Measurements from ENCODE around the gene FIZ1.

Gene FIZ1, protein sequence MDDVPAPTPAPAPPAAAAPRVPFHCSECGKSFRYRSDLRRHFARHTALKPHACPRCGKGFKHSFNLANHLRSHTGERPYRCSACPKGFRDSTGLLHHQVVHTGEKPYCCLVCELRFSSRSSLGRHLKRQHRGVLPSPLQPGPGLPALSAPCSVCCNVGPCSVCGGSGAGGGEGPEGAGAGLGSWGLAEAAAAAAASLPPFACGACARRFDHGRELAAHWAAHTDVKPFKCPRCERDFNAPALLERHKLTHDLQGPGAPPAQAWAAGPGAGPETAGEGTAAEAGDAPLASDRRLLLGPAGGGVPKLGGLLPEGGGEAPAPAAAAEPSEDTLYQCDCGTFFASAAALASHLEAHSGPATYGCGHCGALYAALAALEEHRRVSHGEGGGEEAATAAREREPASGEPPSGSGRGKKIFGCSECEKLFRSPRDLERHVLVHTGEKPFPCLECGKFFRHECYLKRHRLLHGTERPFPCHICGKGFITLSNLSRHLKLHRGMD

GRCh38 chr19:55599468-55599841 is at the start of gene FIZ1:
TSS of gene FIZ1 (minus strand) at chr19:55599517. CDS start at chr19:55597865, 1,652 bp downstream.
- H3K27ac ChIP-seq (ENCODE audit: low read depth in 2 of 2, low read length in 2 of 2) = peak within 1 kb of the TSS; percentile 93 to 98
- H3K9ac ChIP-seq (ENCODE audit: low read depth in 1 of 2, low read length in 2 of 2) = peak within 1 kb of the TSS; percentile 75 to 77
- H3K9me3 ChIP-seq (ENCODE audit: control insufficient read depth in 2 of 2, low read length in 2 of 2) = no peaks in the 10 kb centered on the region
- peaks cover 9 to 16% of the 10 kb centered on the region in 2 donors for H3K36me3 ChIP-seq (ENCODE audit: control insufficient read depth in 2 of 2, insufficient read depth in 2 of 2, low read length in 2 of 2)
- no peaks in the 10 kb centered on the region for H3K27me3 ChIP-seq (ENCODE audit: control insufficient read depth in 2 of 2, insufficient read depth in 2 of 2, low read length in 2 of 2)
- peak within 1 kb of the TSS; percentile 93 to 97 for H3K4me3 ChIP-seq (ENCODE audit: low read length in 2 of 2)
- H3K4me1 ChIP-seq (ENCODE audit: control insufficient read depth in 2 of 2, insufficient read depth in 2 of 2, low read length in 2 of 2) = peaks cover 11 to 12% of the 10 kb centered on the region in 2 donors

DNA sequence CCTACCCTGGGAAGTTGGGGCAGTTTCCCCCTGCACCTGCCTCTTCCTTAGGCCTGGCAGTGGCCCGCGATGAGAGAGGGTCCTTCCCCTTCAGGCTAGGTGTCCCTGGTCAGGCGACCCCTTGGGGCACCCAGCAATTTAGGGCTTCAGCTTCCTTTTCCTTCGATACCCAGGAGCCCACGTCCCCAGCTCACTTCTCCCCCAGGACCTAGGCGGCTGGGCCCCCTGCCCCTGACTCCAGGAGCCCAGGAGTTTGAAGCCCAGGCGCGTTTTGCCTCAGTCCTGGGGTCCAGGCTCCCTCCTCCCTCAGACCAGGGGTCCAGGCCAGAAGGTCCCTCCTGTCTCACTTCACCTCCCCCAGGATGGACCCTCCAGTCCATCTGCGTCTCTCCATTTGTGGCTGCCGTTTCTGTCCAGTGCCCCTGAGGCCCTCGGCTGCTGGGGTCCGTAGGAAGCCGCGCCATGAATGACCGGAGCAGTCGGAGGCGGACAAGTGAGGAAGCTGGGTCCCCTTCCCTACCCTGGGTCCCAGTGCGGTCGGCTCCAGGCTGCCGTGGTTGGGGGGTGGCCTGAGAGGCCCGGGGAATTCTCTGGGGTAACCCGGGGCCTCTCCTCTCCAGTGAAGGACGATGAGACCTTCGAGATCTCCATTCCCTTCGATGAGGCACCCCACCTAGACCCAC is 49.4 kb upstream of the FIZ1 start:
- Histone ChIP-seq H3K27me3 (ENCODE audit: control insufficient read depth in 2 of 2, insufficient read depth in 2 of 2, low read length in 2 of 2) (no peaks in the 10 kb centered on the region), H3K9ac (ENCODE audit: low read depth in 1 of 2, low read length in 2 of 2) (peak overlapping the region; percentile 68 to 77), H3K9me3 (ENCODE audit: control insufficient read depth in 2 of 2, low read length in 2 of 2) (no peaks in the 10 kb centered on the region), H3K4me1 (ENCODE audit: control insufficient read depth in 2 of 2, insufficient read depth in 2 of 2, low read length in 2 of 2) (peaks cover 21 to 25% of the 10 kb centered on the region in 2 donors), H3K4me3 (ENCODE audit: low read length in 2 of 2) (peak overlapping the region; percentile 76 to 90), H3K27ac (ENCODE audit: low read depth in 2 of 2, low read length in 2 of 2) (peak overlapping the region in 1 of 2 donors; percentile 76), H3K36me3 (ENCODE audit: control insufficient read depth in 2 of 2, insufficient read depth in 2 of 2, low read length in 2 of 2) (peaks cover 3 to 12% of the 10 kb centered on the region in 2 donors)

- Histone ChIP-seq H3K4me3 (ENCODE audit: low read length in 2 of 2) (peak within 1 kb of the TSS; percentile 76 to 90), H3K27me3 (ENCODE audit: control insufficient read depth in 2 of 2, insufficient read depth in 2 of 2, low read length in 2 of 2) (no peaks in the 10 kb centered on the region), H3K27ac (ENCODE audit: low read depth in 2 of 2, low read length in 2 of 2) (peak within 1 kb of the TSS; percentile 57 to 76), H3K4me1 (ENCODE audit: control insufficient read depth in 2 of 2, insufficient read depth in 2 of 2, low read length in 2 of 2) (peaks cover 25 to 28% of the 10 kb centered on the region in 2 donors), H3K9me3 (ENCODE audit: control insufficient read depth in 2 of 2, low read length in 2 of 2) (no peaks in the 10 kb centered on the region), H3K9ac (ENCODE audit: low read depth in 1 of 2, low read length in 2 of 2) (peak within 1 kb of the TSS; percentile 68 to 77), H3K36me3 (ENCODE audit: control insufficient read depth in 2 of 2, insufficient read depth in 2 of 2, low read length in 2 of 2) (peaks cover 3 to 12% of the 10 kb centered on the region in 2 donors)
Measured at GRCh38 chr19:55647732-55648584, 48.6 kb upstream of the FIZ1 start, which contains the start of gene CCDC106. TSS of gene CCDC106 (plus strand) at chr19:55648212. CDS start at chr19:55649047, 835 bp downstream.

DNA sequence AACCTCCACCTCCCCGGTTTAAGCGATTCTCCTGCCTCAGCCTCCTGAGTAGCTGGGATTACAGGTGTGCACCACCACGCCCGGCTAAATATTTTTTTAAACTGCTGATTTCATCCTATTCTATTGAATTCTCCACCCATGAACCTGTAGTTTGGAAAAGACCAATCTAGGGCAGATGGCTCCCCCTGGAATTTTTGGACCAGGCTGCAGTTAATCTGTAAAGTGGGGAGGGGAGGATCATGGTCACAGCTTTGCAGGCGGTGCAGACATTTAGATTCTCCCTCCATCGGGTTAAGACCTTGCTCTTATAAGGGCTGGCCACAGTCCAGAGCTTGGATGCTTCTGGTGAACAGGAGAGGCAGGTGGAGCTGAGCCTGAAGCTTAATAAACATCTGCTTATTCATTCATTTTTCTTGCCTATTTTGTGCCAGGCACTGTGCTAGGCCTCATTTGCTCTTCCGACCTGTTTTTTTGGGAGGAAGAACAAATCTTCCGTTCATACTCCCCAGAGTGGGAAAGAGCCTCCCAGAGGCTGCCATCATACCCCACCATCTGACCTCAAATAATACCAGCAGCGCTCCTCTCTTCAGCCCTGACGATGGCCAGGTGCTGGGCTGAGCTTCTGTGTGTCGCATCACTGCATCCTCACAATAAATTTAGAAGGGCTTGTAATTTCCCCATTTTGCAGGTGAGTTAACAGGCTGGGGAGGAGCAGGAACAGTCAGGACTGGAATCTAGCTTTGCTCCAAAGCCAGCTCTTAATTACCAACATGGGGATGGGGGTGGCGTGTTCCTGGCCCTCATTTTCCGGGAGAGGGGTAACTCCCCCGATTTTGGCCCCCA is 47.8 kb upstream of the FIZ1 start:
- Histone ChIP-seq H3K4me1 (ENCODE audit: control insufficient read depth in 2 of 2, insufficient read depth in 2 of 2, low read length in 2 of 2) (peaks cover 31 to 36% of the 10 kb centered on the region in 2 donors), H3K27ac (ENCODE audit: low read depth in 2 of 2, low read length in 2 of 2) (peak overlapping the region in 1 of 2 donors; percentile 76), H3K4me3 (ENCODE audit: low read length in 2 of 2) (peak overlapping the region; percentile 76 to 90), H3K27me3 (ENCODE audit: control insufficient read depth in 2 of 2, insufficient read depth in 2 of 2, low read length in 2 of 2) (no peaks in the 10 kb centered on the region), H3K9me3 (ENCODE audit: control insufficient read depth in 2 of 2, low read length in 2 of 2) (no peaks in the 10 kb centered on the region), H3K36me3 (ENCODE audit: control insufficient read depth in 2 of 2, insufficient read depth in 2 of 2, low read length in 2 of 2) (peaks cover 3 to 12% of the 10 kb centered on the region in 2 donors), H3K9ac (ENCODE audit: low read depth in 1 of 2, low read length in 2 of 2) (peak overlapping the region; percentile 68 to 77)

DNA sequence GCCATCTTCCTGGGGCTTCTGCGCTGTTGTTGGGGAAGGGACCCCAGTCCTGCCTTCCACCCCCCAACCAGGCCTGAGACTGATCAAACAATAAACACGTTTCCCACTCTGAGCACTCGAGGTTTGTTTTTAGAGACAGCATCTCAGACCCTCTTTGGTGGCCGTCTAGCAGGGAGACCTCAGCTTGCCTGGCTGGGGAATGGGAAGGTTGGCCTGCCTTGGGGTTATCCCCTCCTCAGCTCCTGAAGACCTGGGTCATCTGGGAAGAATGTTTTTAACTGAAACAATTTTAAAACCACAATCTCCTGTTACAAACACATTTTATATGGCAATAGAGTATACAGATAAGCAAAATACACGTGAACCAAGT is 46.2 kb upstream of the FIZ1 start:
- H3K9me3 ChIP-seq (ENCODE audit: control insufficient read depth in 2 of 2, low read length in 2 of 2) = no peaks in the 10 kb centered on the region
- peaks cover 3 to 12% of the 10 kb centered on the region in 2 donors for H3K36me3 ChIP-seq (ENCODE audit: control insufficient read depth in 2 of 2, insufficient read depth in 2 of 2, low read length in 2 of 2)
- no peak overlapping the region for H3K4me3 ChIP-seq (ENCODE audit: low read length in 2 of 2)
- no peaks in the 10 kb centered on the region for H3K27me3 ChIP-seq (ENCODE audit: control insufficient read depth in 2 of 2, insufficient read depth in 2 of 2, low read length in 2 of 2)
- H3K9ac ChIP-seq (ENCODE audit: low read depth in 1 of 2, low read length in 2 of 2) = no peak overlapping the region
- H3K27ac ChIP-seq (ENCODE audit: low read depth in 2 of 2, low read length in 2 of 2) = no peak overlapping the region
- peaks cover 39 to 41% of the 10 kb centered on the region in 2 donors for H3K4me1 ChIP-seq (ENCODE audit: control insufficient read depth in 2 of 2, insufficient read depth in 2 of 2, low read length in 2 of 2)

GRCh38 chr19:55644842-55645511 is 45.7 kb upstream of the FIZ1 start:
- Histone ChIP-seq H3K9me3 (ENCODE audit: control insufficient read depth in 2 of 2, low read length in 2 of 2) (no peaks in the 10 kb centered on the region), H3K27me3 (ENCODE audit: control insufficient read depth in 2 of 2, insufficient read depth in 2 of 2, low read length in 2 of 2) (no peaks in the 10 kb centered on the region), H3K4me3 (ENCODE audit: low read length in 2 of 2) (peak overlapping the region in 1 of 2 donors; percentile 75), H3K9ac (ENCODE audit: low read depth in 1 of 2, low read length in 2 of 2) (peak overlapping the region in 1 of 2 donors; percentile 72), H3K4me1 (ENCODE audit: control insufficient read depth in 2 of 2, insufficient read depth in 2 of 2, low read length in 2 of 2) (peaks cover 44 to 47% of the 10 kb centered on the region in 2 donors), H3K36me3 (ENCODE audit: control insufficient read depth in 2 of 2, insufficient read depth in 2 of 2, low read length in 2 of 2) (peaks cover 3 to 12% of the 10 kb centered on the region in 2 donors), H3K27ac (ENCODE audit: low read depth in 2 of 2, low read length in 2 of 2) (no peak overlapping the region)

DNA sequence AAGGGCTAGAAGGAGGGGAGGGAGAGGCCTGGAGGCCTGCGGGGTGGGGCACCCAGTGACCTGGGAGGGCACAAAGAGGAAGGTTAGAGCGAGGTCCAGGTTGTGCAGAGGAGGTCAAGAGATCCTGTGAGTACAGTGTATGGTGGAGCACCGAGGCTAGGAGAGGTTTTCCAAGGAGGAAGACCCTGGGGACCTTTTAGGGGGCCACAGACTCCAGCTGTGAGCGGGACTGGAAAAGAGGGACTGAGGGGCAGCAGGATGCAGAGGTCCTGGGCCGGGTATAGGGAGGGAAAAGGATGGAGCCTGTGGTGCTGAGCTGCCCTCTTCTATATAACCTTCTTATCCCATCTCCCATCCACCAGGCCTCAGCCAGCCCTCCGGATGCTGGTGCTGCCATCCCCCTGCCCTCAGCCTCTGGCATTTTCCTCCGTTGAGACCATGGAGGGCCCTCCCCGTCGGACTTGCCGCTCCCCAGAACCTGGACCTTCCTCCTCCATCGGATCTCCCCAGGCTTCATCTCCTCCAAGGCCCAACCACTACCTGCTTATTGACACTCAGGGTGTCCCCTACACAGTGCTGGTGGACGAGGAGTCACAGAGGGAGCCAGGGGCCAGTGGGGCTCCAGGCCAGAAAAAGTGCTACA is 45.0 kb upstream of the FIZ1 start:
- Histone ChIP-seq H3K27ac (ENCODE audit: low read depth in 2 of 2, low read length in 2 of 2) (peak overlapping the region in 1 of 2 donors; percentile 81), H3K4me1 (ENCODE audit: control insufficient read depth in 2 of 2, insufficient read depth in 2 of 2, low read length in 2 of 2) (peaks cover 44 to 48% of the 10 kb centered on the region in 2 donors)

DNA sequence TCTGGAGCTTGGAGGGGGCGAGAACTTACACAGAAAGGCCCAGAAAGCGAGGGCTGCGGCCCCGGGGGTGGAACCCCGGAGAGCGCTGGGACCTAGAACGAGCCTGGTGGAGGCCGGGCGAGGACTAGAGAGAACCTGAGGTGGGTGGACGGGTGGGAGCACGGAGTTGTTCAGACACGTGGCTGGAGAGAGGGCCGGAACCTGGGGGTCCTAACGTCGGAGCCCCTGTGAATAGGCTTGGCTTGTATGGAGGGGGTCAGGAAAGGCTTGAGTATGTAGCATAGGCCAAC is 44.5 kb upstream of the FIZ1 start:
- peaks cover 3 to 12% of the 10 kb centered on the region in 2 donors for H3K36me3 ChIP-seq (ENCODE audit: control insufficient read depth in 2 of 2, insufficient read depth in 2 of 2, low read length in 2 of 2)
- no peaks in the 10 kb centered on the region for H3K27me3 ChIP-seq (ENCODE audit: control insufficient read depth in 2 of 2, insufficient read depth in 2 of 2, low read length in 2 of 2)
- peaks cover 43 to 48% of the 10 kb centered on the region in 2 donors for H3K4me1 ChIP-seq (ENCODE audit: control insufficient read depth in 2 of 2, insufficient read depth in 2 of 2, low read length in 2 of 2)
- H3K9ac ChIP-seq (ENCODE audit: low read depth in 1 of 2, low read length in 2 of 2) = peak overlapping the region; percentile 72
- peak overlapping the region; percentile 75 to 86 for H3K4me3 ChIP-seq (ENCODE audit: low read length in 2 of 2)
- peak overlapping the region in 1 of 2 donors; percentile 81 for H3K27ac ChIP-seq (ENCODE audit: low read depth in 2 of 2, low read length in 2 of 2)
- H3K9me3 ChIP-seq (ENCODE audit: control insufficient read depth in 2 of 2, low read length in 2 of 2) = no peaks in the 10 kb centered on the region

More for the DNA sequence above, 45.0 kb upstream of the FIZ1 start:
- H3K27me3 ChIP-seq (ENCODE audit: control insufficient read depth in 2 of 2, insufficient read depth in 2 of 2, low read length in 2 of 2) = no peaks in the 10 kb centered on the region
- peak overlapping the region; percentile 75 to 86 for H3K4me3 ChIP-seq (ENCODE audit: low read length in 2 of 2)
- peak overlapping the region; percentile 72 for H3K9ac ChIP-seq (ENCODE audit: low read depth in 1 of 2, low read length in 2 of 2)
- H3K36me3 ChIP-seq (ENCODE audit: control insufficient read depth in 2 of 2, insufficient read depth in 2 of 2, low read length in 2 of 2) = peaks cover 3 to 12% of the 10 kb centered on the region in 2 donors
- H3K9me3 ChIP-seq (ENCODE audit: control insufficient read depth in 2 of 2, low read length in 2 of 2) = no peaks in the 10 kb centered on the region

Measured in mucosa of rectum (tissue), 2 donors.